Kidney tubule cell (primary cell): ENCODE data around the gene PEPD.

Source experiments
- DNase-seq: peaks from one replicate; pipeline ENCODE4 v3.0.0-alpha.2; 2018; ENCODE audit warnings: low spot score

Gene PEPD

GRCh38 chr19:33381101-33381500, 140.5 kb downstream of the PEPD start:
- DNase-seq = no peak

- DNase-seq = no peak
Measured at GRCh38 chr19:33379151-33379829, 142.3 kb downstream of the PEPD start.

- no peak for DNase-seq
Measured at GRCh38 chr19:33377586-33378475, 143.8 kb downstream of the PEPD start.

- DNase-seq = peak; percentile 75
Measured at GRCh38 chr19:33376941-33377557, 144.5 kb downstream of the PEPD start.

- peak; percentile 83 for DNase-seq
Measured at GRCh38 chr19:33376423-33376822, 145.2 kb downstream of the PEPD start.

GRCh38 chr19:33375837-33376159, 145.8 kb downstream of the PEPD start:
- DNase-seq = peak; percentile 50

GRCh38 chr19:33375156-33375836, 146.3 kb downstream of the PEPD start:
- no peak for DNase-seq

- DNase-seq = peak; percentile 41
Measured at GRCh38 chr19:33374236-33374714, 147.3 kb downstream of the PEPD start.

- DNase-seq = peak; percentile 92
Measured at GRCh38 chr19:33373453-33374235, 147.9 kb downstream of the PEPD start, which contains the start of gene CEBPG. CEBPG (plus strand) TSS chr19:33373709; CDS start chr19:33379240, 5,531 bp downstream.

GRCh38 chr19:33370783-33371182, 150.8 kb downstream of the PEPD start:
- no peak for DNase-seq

- DNase-seq = peak; percentile 59
Measured at GRCh38 chr19:33368074-33368864, 153.3 kb downstream of the PEPD start.

- DNase-seq = no peak
Measured at GRCh38 chr19:33366897-33367296, 154.7 kb downstream of the PEPD start.

- no peak for DNase-seq
Measured at GRCh38 chr19:33366127-33366526, 155.5 kb downstream of the PEPD start.

- DNase-seq = no peak
Measured at GRCh38 chr19:33365691-33366090, 155.9 kb downstream of the PEPD start.

- no peak for DNase-seq
Measured at GRCh38 chr19:33363476-33363875, 158.1 kb downstream of the PEPD start.

GRCh38 chr19:33362508-33363228, 158.9 kb downstream of the PEPD start:
- no peak for DNase-seq

- DNase-seq = no peak
Measured at GRCh38 chr19:33359581-33359980, 162.0 kb downstream of the PEPD start.

GRCh38 chr19:33358408-33358807, 163.2 kb downstream of the PEPD start:
- DNase-seq = no peak

- DNase-seq = no peak
Measured at GRCh38 chr19:33357556-33357955, 164.0 kb downstream of the PEPD start.

- DNase-seq = no peak
Measured at GRCh38 chr19:33355535-33355934, 166.1 kb downstream of the PEPD start.
